CD14-positive monocyte (primary cell): Measurements from ENCODE around the gene MX2. TPM values are rescaled to one million over a fixed set of nuclear protein-coding genes. Genes with fewer than 3 reads are reported as not detected.

Experiments used
- DNase-seq, 3 donors: peaks; one replicate each; pipeline ENCODE4 v3.0.0-alpha.2; 2011 to 2022
- H2AFZ ChIP-seq: 2 replicates; pipeline ENCODE4 v1.6.0; 2012; ENCODE audit warnings: mild to moderate bottlenecking, low read depth, low read length, inconsistent platforms; ENCODE audit not compliant: insufficient read depth, poor library complexity, severe bottlenecking
- H3K27ac ChIP-seq, 2 donors: 1 replicate in 1 of 2; 2 replicates in 1 of 2; pipeline ENCODE4 v1.5.1; 2012 to 2013; ENCODE audit warnings: low read length in 2 of 2, control low read depth in 1 of 2, inconsistent platforms in 1 of 2, low read depth in 1 of 2, mild to moderate bottlenecking in 1 of 2
- H3K27me3 ChIP-seq, 2 donors: one replicate each; pipeline versions ENCODE4 v1.6.0 to v1.6.1; 2011 to 2013; ENCODE audit warnings: low read length in 2 of 2; ENCODE audit not compliant: control insufficient read depth in 2 of 2, insufficient read depth in 2 of 2
- H3K36me3 ChIP-seq, 2 donors: replicated peaks in 1 of 2; 1 replicate in 1 of 2; 2 replicates in 1 of 2; pipeline versions ENCODE4 v1.5.1 to v1.6.1; 2012 to 2013; ENCODE audit warnings: low read length in 2 of 2, control low read depth in 1 of 2, inconsistent platforms in 1 of 2, mild to moderate bottlenecking in 1 of 2; ENCODE audit not compliant: insufficient read depth in 2 of 2, control insufficient read depth in 1 of 2
- H3K4me1 ChIP-seq, 2 donors: 1 replicate in 1 of 2; 2 replicates in 1 of 2; pipeline versions ENCODE4 v1.5.1 to v1.6.1; 2012 to 2013; ENCODE audit warnings: low read length in 2 of 2, control low read depth in 1 of 2, inconsistent platforms in 1 of 2, mild to moderate bottlenecking in 1 of 2, moderate library complexity in 1 of 2; ENCODE audit not compliant: insufficient read depth in 2 of 2, control insufficient read depth in 1 of 2
- H3K4me2 ChIP-seq: replicated peaks from 2 replicates; pipeline ENCODE3; 2012; ENCODE audit warnings: low read length, moderate library complexity, mild to moderate bottlenecking; ENCODE audit not compliant: poor library complexity, severe bottlenecking; ENCODE audit errors: extremely low read depth
- H3K4me3 ChIP-seq, 3 experiments: fragments of 200-600 bp in 1 of 3; sonication (generic) in 1 of 3; replicated peaks in 1 of 3; 1 replicate in 2 of 3; 2 replicates in 1 of 3; pipeline ENCODE4 v1.5.1; 2011 to 2013; ENCODE audit warnings: low read length in 3 of 3, mild to moderate bottlenecking in 3 of 3, control low read depth in 2 of 3, low read depth in 2 of 3, inconsistent platforms in 1 of 3, moderate library complexity in 1 of 3
- H3K79me2 ChIP-seq: 2 replicates; pipeline ENCODE4 v1.6.0; 2012; ENCODE audit warnings: mild to moderate bottlenecking, control low read depth, inconsistent platforms, low read length, moderate library complexity; ENCODE audit not compliant: insufficient read depth
- H3K9ac ChIP-seq: 2 replicates; pipeline ENCODE4 v1.6.0; 2017; ENCODE audit warnings: low read length, mild to moderate bottlenecking; ENCODE audit not compliant: insufficient read depth, poor library complexity, severe bottlenecking
- H3K9me3 ChIP-seq, 2 donors: replicated peaks in 1 of 2; 1 replicate in 1 of 2; 2 replicates in 1 of 2; pipeline versions ENCODE4 v1.5.1 to v1.6.1; 2012 to 2013; ENCODE audit warnings: low read length in 2 of 2, control low read depth in 1 of 2; ENCODE audit not compliant: control insufficient read depth in 1 of 2, insufficient read depth in 1 of 2
- H4K20me1 ChIP-seq: 2 replicates; pipeline ENCODE4 v1.6.0; 2012; ENCODE audit warnings: mild to moderate bottlenecking, low read length, control low read depth, moderate library complexity; ENCODE audit not compliant: insufficient read depth
- H3K27ac Mint-ChIP-seq, 7 donors: one replicate each; pipeline ENCODE4 v1.8.0; 2020; ENCODE audit warnings: mild to moderate bottlenecking in 7 of 7, mixed read lengths in 7 of 7, moderate library complexity in 6 of 7, inconsistent platforms in 2 of 7
- H3K27me3 Mint-ChIP-seq, 3 donors: one replicate each; pipeline ENCODE4 v1.8.0; 2021 to 2022; ENCODE audit warnings: low read depth in 3 of 3, mild to moderate bottlenecking in 3 of 3, mixed read lengths in 3 of 3, moderate library complexity in 3 of 3, inconsistent platforms in 1 of 3
- H3K36me3 Mint-ChIP-seq, 2 donors: one replicate each; pipeline ENCODE4 v1.8.0; 2020; ENCODE audit warnings: mixed read lengths in 2 of 2, inconsistent platforms in 1 of 2, mild to moderate bottlenecking in 1 of 2
- H3K4me1 Mint-ChIP-seq: one replicate; pipeline ENCODE4 v1.8.0; 2020; ENCODE audit warnings: mild to moderate bottlenecking, mixed read lengths
- H3K4me3 Mint-ChIP-seq, 2 donors: one replicate each; pipeline ENCODE4 v1.8.0; 2020; ENCODE audit warnings: mild to moderate bottlenecking in 2 of 2, mixed read lengths in 2 of 2, moderate library complexity in 1 of 2
- H3K9me3 Mint-ChIP-seq, 7 donors: one replicate each; pipeline ENCODE4 v1.8.0; 2020 to 2022; ENCODE audit warnings: mixed read lengths in 7 of 7, mild to moderate bottlenecking in 6 of 7, moderate library complexity in 6 of 7, inconsistent platforms in 2 of 7
- CTCF ChIP-seq: fragments of 200-600 bp; IDR thresholded peaks from one replicate; pipeline ENCODE4 v1.8.0; 2022; ENCODE audit warnings: antibody characterized with exemption, mild to moderate bottlenecking
- WGBS: methylation state at CpG from one replicate; pipeline ENCODE4 v1.1.5; 2013; ENCODE audit warnings: missing lambda C conversion rate; ENCODE audit not compliant: insufficient coverage; 5-methylcytosine and 5-hydroxymethylcytosine counted together
- intact Hi-C, 2 donors: fragments of 100-400 bp; cut with micrococcal nuclease; formaldehyde crosslinking; loops; one replicate each; pipeline versions ENCODE4 v1.15.0 to v1.15.1; 2023
- polyA plus RNA-seq, 3 donors: library from polyadenylated mRNA; depleted of rRNA in 1 of 3; unstranded in 2 of 3; stranded (reverse) in 1 of 3; fragments of 300-500 nt in 2 of 3; fragments of >200 nt in 1 of 3; fragmentation: Illumina TruSeq in 2 of 3; gene quantifications; 1 replicate in 2 of 3; 2 replicates in 1 of 3; pipeline ENCODE4 v1.2.3, GENCODE V29; 2012 to 2021

The MX2 gene
- polyA plus RNA-seq, 3 donors = 43.1 to 79.4 (median 50.3) TPM

- H3K4me1 Mint-ChIP-seq = peaks cover 69% of the 10 kb centered on the region
- WGBS = 38% methylated on average over 5 of the region's 7 CpGs
- peaks cover 0 to 3% (median 0%) of the 10 kb centered on the region in 7 donors for H3K9me3 Mint-ChIP-seq
- peak overlapping the region; percentile 92 for H3K4me2 ChIP-seq
- DNase-seq = no peak
- peaks cover 34 to 41% of the 10 kb centered on the region in 2 donors for H3K36me3 Mint-ChIP-seq
- H3K9ac ChIP-seq = peak overlapping the region; percentile 75
- peaks cover 36 to 49% of the 10 kb centered on the region in 2 donors for H3K4me1 ChIP-seq
- peak overlapping the region; percentile 86 for H2AFZ ChIP-seq
- TF ChIP-seq CTCF = no peak
- no peaks in the 10 kb centered on the region for H3K79me2 ChIP-seq
- peak overlapping the region; percentile 97 for H3K4me3 Mint-ChIP-seq
- peak overlapping the region; percentile 79 to 95 (median 92) for H3K27ac Mint-ChIP-seq
- H3K36me3 ChIP-seq = peaks cover 18 to 26% of the 10 kb centered on the region in 2 donors
- peaks cover 0 to 7% of the 10 kb centered on the region in 2 donors for H3K27me3 ChIP-seq
- H4K20me1 ChIP-seq = peaks cover 4% of the 10 kb centered on the region
- peaks cover 2 to 18% (median 12%) of the 10 kb centered on the region in 3 donors for H3K27me3 Mint-ChIP-seq
- intact Hi-C loops = loop anchor here in 1 of 2 donors (5.0 kb wide), 1 partner anchor 63 kb away; the partner anchor contains the start of gene MX2
- H3K9me3 ChIP-seq = no peaks in the 10 kb centered on the region
- H3K27ac ChIP-seq = peak overlapping the region; percentile 0 to 81
- H3K4me3 ChIP-seq = peak overlapping the region; percentile 83 to 93 (median 88)
These were observed 63.7 kb downstream of the MX2 start for GRCh38 chr21:41425588-41425953.

- Mint-ChIP-seq H3K27ac (peak within 1 kb of the TSS; percentile 79 to 95 (median 92)), H3K4me3 (peak within 1 kb of the TSS; percentile 97), H3K36me3 (peaks cover 36 to 46% of the 10 kb centered on the region in 2 donors), H3K9me3 (peaks cover 0 to 3% (median 0%) of the 10 kb centered on the region in 7 donors), H3K27me3 (peaks cover 2 to 18% (median 12%) of the 10 kb centered on the region in 3 donors), H3K4me1 (peaks cover 63% of the 10 kb centered on the region)
- no peaks in the 10 kb centered on the region for H3K79me2 ChIP-seq
- peak within 1 kb of the TSS; percentile 86 for H2AFZ ChIP-seq
- intact Hi-C loops = loop anchor here in 1 of 2 donors (5.0 kb wide), 1 partner anchor 64 kb away; the partner anchor contains the start of gene MX2
- peak; percentile 57 to 61 (median 58) for DNase-seq
- H3K4me3 ChIP-seq = peak within 1 kb of the TSS; percentile 83 to 93 (median 88)
- H4K20me1 ChIP-seq = peaks cover 4% of the 10 kb centered on the region
- peaks cover 23 to 31% of the 10 kb centered on the region in 2 donors for H3K36me3 ChIP-seq
- peaks cover 33 to 46% of the 10 kb centered on the region in 2 donors for H3K4me1 ChIP-seq
- under 1% methylated on average over 58 of the region's 65 CpGs for WGBS
- H3K4me2 ChIP-seq = peak within 1 kb of the TSS; percentile 92
- H3K27ac ChIP-seq = peak within 1 kb of the TSS; percentile 30 to 81
- H3K27me3 ChIP-seq = peaks cover 0 to 7% of the 10 kb centered on the region in 2 donors
- TF ChIP-seq CTCF = no peak
- H3K9me3 ChIP-seq = no peaks in the 10 kb centered on the region
- peak within 1 kb of the TSS; percentile 75 for H3K9ac ChIP-seq
These were observed 64.3 kb downstream of the MX2 start, which contains the start of gene MX1 for GRCh38 chr21:41425954-41426675. MX1 (plus strand) TSS chr21:41426239; CDS start chr21:41432071, 5,832 bp downstream.
